RWPE2 (cell line): ENCODE data around the gene SLAMF8.

Source experiments
- ATAC-seq: fragments of 200-7000 bp; cut with Tn5 transposase; 3 replicates; pipeline ENCODE4 v1.9.1; 2021; ENCODE audit warnings: low read depth
- DNase-seq: peaks from one replicate; pipeline ENCODE4 v3.0.0-alpha.2; 2020; ENCODE audit warnings: low spot score
- H3K27ac ChIP-seq: fragments of 450-650 bp; 2 replicates; pipeline ENCODE4 v1.5.1; 2017; ENCODE audit warnings: mild to moderate bottlenecking; ENCODE audit not compliant: poor library complexity, severe bottlenecking
- H3K27me3 ChIP-seq: fragments of 250-450 bp; sonication (Bioruptor Pico); 2 replicates; pipeline ENCODE4 v1.5.1; 2021; ENCODE audit warnings: mild to moderate bottlenecking, moderate library complexity; ENCODE audit not compliant: insufficient read depth, poor library complexity, severe bottlenecking
- H3K36me3 ChIP-seq: fragments of 250-450 bp; sonication (Bioruptor Pico); 2 replicates; pipeline ENCODE4 v1.5.1; 2020; ENCODE audit warnings: low read depth, mild to moderate bottlenecking, moderate library complexity
- H3K4me1 ChIP-seq: fragments of 250-450 bp; sonication (Bioruptor Pico); 2 replicates; pipeline ENCODE4 v1.5.1; 2021; ENCODE audit warnings: mild to moderate bottlenecking, moderate library complexity; ENCODE audit not compliant: insufficient read depth, poor library complexity, severe bottlenecking
- H3K4me3 ChIP-seq: fragments of 250-450 bp; sonication (Bioruptor Pico); 2 replicates; pipeline ENCODE4 v1.5.1; 2021; ENCODE audit warnings: mild to moderate bottlenecking, moderate library complexity; ENCODE audit not compliant: severe bottlenecking
- H3K9me3 ChIP-seq: fragments of 250-450 bp; sonication (Bioruptor Pico); 2 replicates; pipeline ENCODE4 v1.5.1; 2021; ENCODE audit warnings: mild to moderate bottlenecking, moderate library complexity; ENCODE audit not compliant: severe bottlenecking
- TF ChIP-seq, protein P1 (sequence below): fragments of 450-650 bp; IDR thresholded peaks from one replicate; pipeline ENCODE4 v1.5.1; 2017; ENCODE audit warnings: mild to moderate bottlenecking, moderate library complexity; ENCODE audit not compliant: poor library complexity, severe bottlenecking

SLAMF8 gene

GRCh38 chr1:159781992-159782391 is 44.7 kb upstream of the SLAMF8 start:
- no peak overlapping the region for H3K4me3 ChIP-seq
- H3K27ac ChIP-seq, result peak overlapping the region; percentile 85
- H3K9me3 ChIP-seq, result no peaks in the 10 kb centered on the region
- TF ChIP-seq, protein P1, sequence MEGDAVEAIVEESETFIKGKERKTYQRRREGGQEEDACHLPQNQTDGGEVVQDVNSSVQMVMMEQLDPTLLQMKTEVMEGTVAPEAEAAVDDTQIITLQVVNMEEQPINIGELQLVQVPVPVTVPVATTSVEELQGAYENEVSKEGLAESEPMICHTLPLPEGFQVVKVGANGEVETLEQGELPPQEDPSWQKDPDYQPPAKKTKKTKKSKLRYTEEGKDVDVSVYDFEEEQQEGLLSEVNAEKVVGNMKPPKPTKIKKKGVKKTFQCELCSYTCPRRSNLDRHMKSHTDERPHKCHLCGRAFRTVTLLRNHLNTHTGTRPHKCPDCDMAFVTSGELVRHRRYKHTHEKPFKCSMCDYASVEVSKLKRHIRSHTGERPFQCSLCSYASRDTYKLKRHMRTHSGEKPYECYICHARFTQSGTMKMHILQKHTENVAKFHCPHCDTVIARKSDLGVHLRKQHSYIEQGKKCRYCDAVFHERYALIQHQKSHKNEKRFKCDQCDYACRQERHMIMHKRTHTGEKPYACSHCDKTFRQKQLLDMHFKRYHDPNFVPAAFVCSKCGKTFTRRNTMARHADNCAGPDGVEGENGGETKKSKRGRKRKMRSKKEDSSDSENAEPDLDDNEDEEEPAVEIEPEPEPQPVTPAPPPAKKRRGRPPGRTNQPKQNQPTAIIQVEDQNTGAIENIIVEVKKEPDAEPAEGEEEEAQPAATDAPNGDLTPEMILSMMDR, result no peak
- 0 out of 2 replicates have a peak, but pooled peaks cover 3% of the 10 kb centered on the region for H3K36me3 ChIP-seq
- peaks cover 22% of the 10 kb centered on the region for H3K4me1 ChIP-seq
- no peaks in the 10 kb centered on the region for H3K27me3 ChIP-seq
- DNase-seq, result no peak
- ATAC-seq, result no peak

DNA sequence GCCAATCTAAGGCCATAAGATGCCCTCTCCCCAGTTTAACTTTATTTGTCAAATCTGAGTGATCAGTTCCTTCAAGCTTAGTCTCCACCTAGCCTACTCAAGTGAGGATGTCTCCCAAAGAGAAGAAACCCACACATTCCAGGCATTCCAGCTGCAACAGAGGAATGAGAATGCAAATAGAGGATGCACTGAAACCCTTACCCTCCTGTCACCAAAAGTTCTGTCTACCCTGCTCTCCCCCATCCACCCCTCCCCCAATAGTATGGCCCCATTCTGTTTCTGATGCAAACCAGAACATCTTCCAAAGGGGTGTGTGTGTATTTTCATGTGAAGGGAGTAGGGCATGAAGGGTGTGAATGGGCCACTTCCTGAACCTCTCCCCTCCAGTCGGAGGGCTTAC is 42.9 kb upstream of the SLAMF8 start:
- Histone ChIP-seq H3K36me3 (0 out of 2 replicates have a peak, but pooled peaks cover 3% of the 10 kb centered on the region), H3K4me1 (peaks cover 25% of the 10 kb centered on the region), H3K27me3 (no peaks in the 10 kb centered on the region), H3K4me3 (no peak overlapping the region), H3K27ac (no peak overlapping the region), H3K9me3 (no peaks in the 10 kb centered on the region)
- TF ChIP-seq, protein P1, result no peak
- DNase-seq (no peak), ATAC-seq (no peak)

GRCh38 chr1:159786465-159786864 is 40.2 kb upstream of the SLAMF8 start:
- H3K36me3 ChIP-seq, result 0 out of 2 replicates have a peak, but pooled peaks cover 3% of the 10 kb centered on the region
- no peak for ATAC-seq
- no peak for DNase-seq
- peaks cover 9% of the 10 kb centered on the region for H3K4me1 ChIP-seq
- H3K4me3 ChIP-seq, result no peak overlapping the region
- TF ChIP-seq, protein P1, result no peak
- H3K9me3 ChIP-seq, result no peaks in the 10 kb centered on the region
- peak overlapping the region; percentile 1 for H3K27ac ChIP-seq
- H3K27me3 ChIP-seq, result no peaks in the 10 kb centered on the region

GRCh38 chr1:159786966-159787365 is 39.7 kb upstream of the SLAMF8 start:
- DNase-seq, result no peak
- peak; percentile 63; the same call in 2 of the 3 replicates for ATAC-seq
- Histone ChIP-seq H3K27ac (peak overlapping the region; percentile 1), H3K4me1 (peaks cover 9% of the 10 kb centered on the region), H3K4me3 (no peak overlapping the region), H3K36me3 (0 out of 2 replicates have a peak, but pooled peaks cover 3% of the 10 kb centered on the region), H3K9me3 (no peaks in the 10 kb centered on the region), H3K27me3 (no peaks in the 10 kb centered on the region)
- TF ChIP-seq, protein P1, result no peak

DNA sequence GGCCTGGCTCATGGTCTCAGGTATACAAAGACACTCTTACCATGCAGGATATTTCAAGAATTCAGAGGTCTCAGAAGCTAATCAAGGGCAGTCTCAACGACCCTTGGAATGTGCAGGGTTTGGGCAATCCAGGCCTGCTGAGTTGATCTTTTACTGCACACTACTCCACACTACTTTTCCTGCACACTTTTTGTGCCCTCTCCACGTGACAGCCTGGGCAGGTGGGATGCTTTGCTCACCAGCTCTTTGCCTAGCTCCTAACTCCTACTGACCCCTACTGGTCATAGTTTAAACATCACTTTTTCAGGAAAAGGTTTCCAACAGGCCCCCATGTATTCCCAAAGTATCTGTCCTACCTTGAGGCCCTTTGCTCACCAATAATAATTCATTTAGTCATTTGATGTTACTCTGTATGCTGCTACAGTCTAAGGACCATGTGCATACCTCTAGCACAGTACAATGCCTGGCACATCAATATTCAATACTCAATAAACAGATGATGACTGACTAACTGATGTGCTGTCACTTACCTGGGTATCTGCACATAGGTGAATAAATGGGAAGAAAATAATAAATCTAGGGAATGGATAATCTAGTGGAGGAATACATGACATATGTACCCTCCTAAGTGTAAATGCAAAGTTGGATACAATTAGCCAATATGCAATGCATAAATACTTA is 36.3 kb upstream of the SLAMF8 start:
- ATAC-seq, result no peak
- Histone ChIP-seq H3K27me3 (no peaks in the 10 kb centered on the region), H3K36me3 (no peaks in the 10 kb centered on the region), H3K4me3 (no peak overlapping the region), H3K9me3 (no peaks in the 10 kb centered on the region), H3K27ac (no peak overlapping the region), H3K4me1 (peaks cover 9% of the 10 kb centered on the region)
- TF ChIP-seq, protein P1, result peak; percentile 60
- DNase-seq, result no peak
